HEK293 (cell line): Measurements from ENCODE around the gene NCK1.
"Not testable (repeated sequence)": the region's sequence is repeated elsewhere in the genome, so short reads cannot be mapped to it uniquely, and the experiment has no call there.

Experiments used
- CTCF ChIA-PET: fragments of 350-600 bp; formaldehyde crosslinking; extraction: SDS; loops from one replicate; lab custom pipeline; 2021; ENCODE audit warnings: antibody characterized with exemption; lab: Yijun Ruan, JAX
- POLR2A ChIA-PET: fragments of 300-600 bp; formaldehyde crosslinking; extraction: SDS; loops from one replicate; lab custom pipeline; 2020; ENCODE audit warnings: antibody characterized with exemption, inconsistent platforms; lab: Yijun Ruan, JAX
- H3K27ac ChIP-seq: fragments of 200-500 bp; sonication (Bioruptor generic); 2 replicates; pipeline ENCODE4 v1.5.1; 2014; ENCODE audit warnings: low read depth, low read length, control low read depth, inconsistent platforms; ENCODE audit errors: extremely low read depth
- H3K36me3 ChIP-seq, 2 experiments: fragments of 200-500 bp in 1 of 2; sonication (Bioruptor generic) in 1 of 2; 1 replicate in 1 of 2; 2 replicates in 1 of 2; pipeline ENCODE4 v1.5.1; 2014 to 2017; ENCODE audit warnings: inconsistent platforms in 2 of 2, low read length in 2 of 2; ENCODE audit not compliant: control insufficient read depth in 2 of 2, insufficient read depth in 1 of 2
- H3K4me1 ChIP-seq: fragments of 200-500 bp; sonication (Bioruptor generic); 2 replicates; pipeline ENCODE4 v1.5.1; 2014; ENCODE audit warnings: mild to moderate bottlenecking, low read length, inconsistent platforms; ENCODE audit not compliant: control insufficient read depth, insufficient read depth
- H3K4me3 ChIP-seq: 2 replicates; pipeline ENCODE4 v1.5.1; 2011; ENCODE audit warnings: low read depth, mild to moderate bottlenecking, control low read depth, low read length, moderate library complexity
- H3K9me3 ChIP-seq: fragments of 200-500 bp; sonication (Bioruptor generic); 2 replicates; pipeline ENCODE4 v1.5.1; 2014; ENCODE audit warnings: low read depth, low read length, inconsistent platforms; ENCODE audit not compliant: control insufficient read depth, insufficient read depth
- EGR2 ChIP-seq: fragments of 450-650 bp; formaldehyde crosslinking; IDR thresholded peaks from 2 replicates; pipeline ENCODE4 v1.5.1; 2016; ENCODE audit warnings: low read depth, missing biosample characterization, missing genetic modification characterization
- GLI4 ChIP-seq: fragments of 450-650 bp; formaldehyde crosslinking; IDR thresholded peaks from 2 replicates; pipeline ENCODE4 v1.5.1; 2016; ENCODE audit warnings: missing biosample characterization, missing genetic modification characterization
- INSM2 ChIP-seq: fragments of 450-650 bp; formaldehyde crosslinking; IDR thresholded peaks from 2 replicates; pipeline ENCODE4 v1.5.1; 2016; ENCODE audit warnings: missing biosample characterization, missing genetic modification characterization
- PRDM6 ChIP-seq: fragments of 450-650 bp; formaldehyde crosslinking; IDR thresholded peaks from 2 replicates; pipeline ENCODE4 v1.5.1; 2017; ENCODE audit warnings: missing biosample characterization, missing genetic modification characterization
- TCF7L2 ChIP-seq: IDR thresholded peaks from 2 replicates; pipeline ENCODE4 v1.6.1; 2011; ENCODE audit warnings: low read depth, mild to moderate bottlenecking, inconsistent platforms, low read length, moderate library complexity, borderline replicate concordance
- TSHZ1 ChIP-seq: fragments of 450-650 bp; formaldehyde crosslinking; IDR thresholded peaks from 2 replicates; pipeline ENCODE4 v1.5.1; 2016; ENCODE audit warnings: missing biosample characterization, missing genetic modification characterization, borderline replicate concordance
- ZBTB1 ChIP-seq: fragments of 450-650 bp; formaldehyde crosslinking; IDR thresholded peaks from 2 replicates; pipeline ENCODE4 v1.5.1; 2016; ENCODE audit warnings: missing biosample characterization, missing genetic modification characterization
- ZEB2 ChIP-seq: fragments of 450-650 bp; formaldehyde crosslinking; IDR thresholded peaks from 2 replicates; pipeline ENCODE4 v1.5.1; 2016; ENCODE audit warnings: missing biosample characterization, missing genetic modification characterization
- ZFP37 ChIP-seq: fragments of 450-650 bp; formaldehyde crosslinking; IDR thresholded peaks from 2 replicates; pipeline ENCODE4 v1.5.1; 2016; ENCODE audit warnings: missing biosample characterization, missing genetic modification characterization
- ZNF16 ChIP-seq: fragments of 450-650 bp; formaldehyde crosslinking; IDR thresholded peaks from 2 replicates; pipeline ENCODE4 v1.5.1; 2016; ENCODE audit warnings: low read depth, missing biosample characterization, missing genetic modification characterization
- ZNF174 ChIP-seq: fragments of 450-650 bp; formaldehyde crosslinking; IDR thresholded peaks from 2 replicates; pipeline ENCODE4 v1.5.0; 2017; ENCODE audit warnings: missing biosample characterization, mild to moderate bottlenecking, missing genetic modification characterization
- ZNF2 ChIP-seq: fragments of 450-650 bp; formaldehyde crosslinking; IDR thresholded peaks from 2 replicates; pipeline ENCODE4 v1.5.1; 2016; ENCODE audit warnings: missing biosample characterization, missing genetic modification characterization
- ZNF211 ChIP-seq: fragments of 450-650 bp; formaldehyde crosslinking; IDR thresholded peaks from 2 replicates; pipeline ENCODE4 v1.5.1; 2016; ENCODE audit warnings: low read depth, missing biosample characterization, missing genetic modification characterization
- ZNF354C ChIP-seq: fragments of 450-650 bp; formaldehyde crosslinking; IDR thresholded peaks from 2 replicates; pipeline ENCODE4 v1.5.1; 2016; ENCODE audit warnings: missing biosample characterization, missing genetic modification characterization, low read depth, borderline replicate concordance
- ZNF48 ChIP-seq: fragments of 450-650 bp; formaldehyde crosslinking; IDR thresholded peaks from 2 replicates; pipeline ENCODE4 v1.5.1; 2016; ENCODE audit warnings: missing biosample characterization, missing genetic modification characterization
- ZNF510 ChIP-seq: fragments of 450-650 bp; formaldehyde crosslinking; IDR thresholded peaks from 2 replicates; pipeline ENCODE4 v1.5.1; 2018; ENCODE audit warnings: mild to moderate bottlenecking, missing genetic modification characterization, missing biosample characterization; ENCODE audit not compliant: insufficient replicate concordance
- ZNF585B ChIP-seq: fragments of 450-650 bp; formaldehyde crosslinking; IDR thresholded peaks from 2 replicates; pipeline ENCODE4 v1.5.1; 2016; ENCODE audit warnings: missing biosample characterization, missing genetic modification characterization
- ZNF623 ChIP-seq: fragments of 450-650 bp; formaldehyde crosslinking; IDR thresholded peaks from 2 replicates; pipeline ENCODE4 v1.5.1; 2016; ENCODE audit warnings: missing biosample characterization, missing genetic modification characterization
- ZNF670 ChIP-seq: fragments of 450-650 bp; formaldehyde crosslinking; IDR thresholded peaks from 2 replicates; pipeline ENCODE4 v1.5.1; 2016; ENCODE audit warnings: missing biosample characterization, missing genetic modification characterization, low read depth
- ZNF701 ChIP-seq: fragments of 450-650 bp; formaldehyde crosslinking; IDR thresholded peaks from 2 replicates; pipeline ENCODE4 v1.5.1; 2016; ENCODE audit warnings: missing biosample characterization, missing genetic modification characterization
- ZNF76 ChIP-seq: fragments of 450-650 bp; formaldehyde crosslinking; IDR thresholded peaks from 2 replicates; pipeline ENCODE4; 2016; ENCODE audit warnings: low read depth, missing biosample characterization, missing genetic modification characterization, borderline replicate concordance

NCK1 gene

GRCh38 chr3:136898954-136899353, 36.9 kb downstream of the NCK1 start:
- H3K36me3 ChIP-seq: no peaks in the 10 kb centered on the region
- POLR2A ChIA-PET: no interaction called here

GRCh38 chr3:136899622-136900158, 37.7 kb downstream of the NCK1 start:
- no peaks in the 10 kb centered on the region for H3K4me1 ChIP-seq
- CTCF ChIA-PET: interaction anchor here (1.1 kb wide), 1 partner anchor 9 kb away, joined by 3 read pairs; no protein-coding TSS in a partner anchor
- POLR2A ChIA-PET: no interaction called here

More at GRCh38 chr3:136898954-136899353, 36.9 kb downstream of the NCK1 start:
- no peaks in the 10 kb centered on the region for H3K4me1 ChIP-seq
- CTCF ChIA-PET: interaction anchor here (1.1 kb wide), 1 partner anchor 9 kb away, joined by 3 read pairs; no protein-coding TSS in a partner anchor
- no peaks in the 10 kb centered on the region for H3K9me3 ChIP-seq
- no peak overlapping the region for H3K4me3 ChIP-seq
- H3K27ac ChIP-seq: no peak overlapping the region
- no peak for TF ChIP-seq TCF7L2
- TF ChIP-seq ZNF16: no peak
- TF ChIP-seq ZNF48: no peak
- TF ChIP-seq ZNF701 (tag by site-specific recombination): no peak
- TF ChIP-seq ZNF2 (tag by site-specific recombination): no peak
- no peak for TF ChIP-seq ZBTB1 (tag by site-specific recombination)
- no peak for TF ChIP-seq TSHZ1

GRCh38 chr3:136900694-136901093, 38.7 kb downstream of the NCK1 start:
- POLR2A ChIA-PET, H3K4me1 ChIP-seq, H3K9me3 ChIP-seq, H3K4me3 ChIP-seq, CTCF ChIA-PET, H3K36me3 ChIP-seq, H3K27ac ChIP-seq: not testable (repeated sequence)

More at GRCh38 chr3:136899622-136900158, 37.7 kb downstream of the NCK1 start:
- TF ChIP-seq ZNF623 (tag by site-specific recombination) (no peak), ZNF354C (tag by site-specific recombination) (no peak), ZNF585B (tag by site-specific recombination) (no peak), ZNF670 (tag by site-specific recombination) (no peak), ZNF510 (no peak), GLI4 (tag by site-specific recombination) (no peak), ZEB2 (tag by site-specific recombination) (no peak), PRDM6 (no peak), INSM2 (no peak), ZNF76 (tag by site-specific recombination) (no peak), ZNF211 (no peak), ZFP37 (no peak), EGR2 (tag by site-specific recombination) (no peak), ZNF174 (tag by site-specific recombination) (no peak)
- no peak overlapping the region for H3K27ac ChIP-seq
- H3K4me3 ChIP-seq: no peak overlapping the region
- H3K9me3 ChIP-seq: no peaks in the 10 kb centered on the region
- no peaks in the 10 kb centered on the region for H3K36me3 ChIP-seq
